Measurements from ENCODE around the gene MOB3A.

Gene MOB3A

DNA sequence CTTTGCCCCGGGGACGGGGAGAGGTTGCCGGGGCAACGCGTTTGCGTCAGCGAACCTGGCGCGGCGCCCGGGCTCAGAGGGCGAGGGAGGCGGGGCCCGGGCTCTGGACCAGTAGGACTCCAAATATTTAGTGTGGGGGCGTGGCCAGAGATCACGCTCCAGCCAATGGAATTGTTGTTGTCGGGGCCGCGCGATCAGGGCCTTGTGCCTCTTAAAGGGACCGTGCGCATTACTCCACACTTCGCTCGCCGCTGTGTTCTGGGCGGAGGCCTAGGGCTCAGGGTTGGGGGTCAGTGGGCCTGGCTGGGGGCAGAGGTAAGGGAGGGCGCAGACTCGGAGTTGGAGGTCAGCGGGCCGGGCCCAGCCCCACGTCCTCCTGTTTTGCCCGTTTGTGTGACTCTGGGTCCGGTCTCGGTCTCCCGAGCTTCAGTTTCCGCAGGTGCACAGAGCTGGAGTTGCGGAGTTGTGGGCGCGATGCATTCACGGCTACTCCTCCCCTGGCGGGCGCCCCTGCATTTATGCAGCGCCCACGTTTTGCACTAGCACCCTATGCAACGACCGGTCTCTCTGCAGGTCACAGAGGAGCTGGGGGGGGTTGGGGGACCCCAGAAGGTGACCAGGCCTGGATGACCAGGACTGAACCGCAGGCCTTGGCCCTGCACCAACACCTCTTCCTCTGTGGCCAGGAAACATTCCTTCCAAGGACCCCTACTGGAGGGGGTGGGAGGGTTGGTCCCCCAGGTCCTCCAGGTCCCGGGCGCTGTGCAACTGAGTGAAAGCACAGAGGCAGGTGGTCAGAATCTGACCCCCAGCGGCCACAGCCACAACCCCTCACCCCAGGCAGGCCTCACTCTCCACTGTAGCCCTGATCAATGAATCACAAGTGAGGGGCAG lies 34.4 kb downstream of the MOB3A start:
- peak; percentile 96 for FAIRE-seq
- peak; percentile 95 for DNase-seq (ENCODE audit: insufficient read length, low spot score)

- FAIRE-seq, result peak; percentile 54
- DNase-seq (ENCODE audit: insufficient read length, low spot score), result no peak
Observed at GRCh38 chr19:2060884-2061494, 35.1 kb downstream of the MOB3A start.

GRCh38 chr19:2059422-2060201 lies 36.5 kb downstream of the MOB3A start:
- FAIRE-seq (no peak), DNase-seq (ENCODE audit: insufficient read length, low spot score) (no peak)

DNA sequence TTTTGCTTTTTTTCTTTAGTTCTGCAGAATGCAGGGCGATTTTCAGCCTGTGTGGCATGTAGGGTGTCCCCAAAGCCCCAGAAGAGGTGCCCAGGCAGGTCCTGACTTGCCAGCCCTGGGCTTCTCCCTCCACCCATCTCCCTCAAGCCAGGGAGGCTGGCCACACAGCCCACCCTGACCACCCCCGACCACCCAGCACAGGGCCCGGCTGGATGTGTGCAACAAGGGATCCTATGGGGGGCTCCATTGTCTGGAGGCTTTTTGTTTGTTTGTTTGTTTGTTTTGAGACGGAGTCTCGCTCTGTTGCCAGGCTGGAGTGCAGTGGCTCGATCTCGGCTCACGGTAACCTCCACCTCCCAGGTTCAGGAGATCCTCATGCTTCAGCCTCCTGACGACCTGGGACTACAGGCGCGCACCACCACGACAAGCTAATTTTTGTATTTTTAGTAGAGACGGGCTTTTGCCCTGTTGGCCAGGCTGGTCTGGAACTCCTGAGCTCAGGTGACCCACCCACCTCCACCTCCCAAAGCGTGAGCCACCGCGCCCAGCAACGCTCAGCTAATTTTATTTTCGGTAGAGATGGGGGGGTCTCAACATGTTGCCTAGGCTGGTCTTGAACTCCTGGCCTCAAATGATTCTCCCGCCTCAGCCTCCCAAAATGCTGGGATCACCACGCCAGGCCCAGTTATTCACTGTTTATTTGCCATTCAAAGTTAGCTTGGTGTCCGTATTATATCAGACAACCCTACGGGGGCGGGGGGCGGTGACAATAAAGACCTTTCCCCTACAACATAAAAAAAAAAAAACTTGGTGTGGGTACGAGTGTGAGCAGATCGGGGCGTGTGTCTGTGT lies 37.3 kb downstream of the MOB3A start:
- no peak for FAIRE-seq
- no peak for DNase-seq (ENCODE audit: insufficient read length, low spot score)

- DNase-seq (ENCODE audit: insufficient read length, low spot score) (no peak), FAIRE-seq (no peak)
Observed at GRCh38 chr19:2057484-2058469, 38.3 kb downstream of the MOB3A start.

DNA sequence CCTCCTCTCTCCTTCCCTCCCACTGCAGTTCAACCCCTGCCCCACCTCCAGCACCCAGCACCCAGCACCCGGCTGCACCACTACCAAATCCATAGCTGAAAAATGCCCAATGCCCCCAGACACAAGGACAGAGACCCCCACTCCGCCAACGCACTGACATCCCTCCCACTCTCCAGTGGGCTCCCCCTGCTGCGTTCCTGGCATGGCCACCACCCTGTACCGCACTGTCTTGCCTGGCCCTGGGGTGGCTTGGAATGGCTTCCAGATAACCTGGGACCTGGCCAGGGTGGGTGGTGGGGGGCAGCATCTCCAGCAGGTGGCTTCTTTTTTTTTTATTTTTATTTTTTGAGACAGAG lies 39.3 kb downstream of the MOB3A start:
- FAIRE-seq, result no peak

GRCh38 chr19:2055931-2056836 lies 39.9 kb downstream of the MOB3A start:
- DNase-seq (ENCODE audit: insufficient read length, low spot score), result no peak
- peak; percentile 73 for FAIRE-seq

More for the DNA sequence above, 39.3 kb downstream of the MOB3A start:
- no peak for DNase-seq (ENCODE audit: insufficient read length, low spot score)

DNA sequence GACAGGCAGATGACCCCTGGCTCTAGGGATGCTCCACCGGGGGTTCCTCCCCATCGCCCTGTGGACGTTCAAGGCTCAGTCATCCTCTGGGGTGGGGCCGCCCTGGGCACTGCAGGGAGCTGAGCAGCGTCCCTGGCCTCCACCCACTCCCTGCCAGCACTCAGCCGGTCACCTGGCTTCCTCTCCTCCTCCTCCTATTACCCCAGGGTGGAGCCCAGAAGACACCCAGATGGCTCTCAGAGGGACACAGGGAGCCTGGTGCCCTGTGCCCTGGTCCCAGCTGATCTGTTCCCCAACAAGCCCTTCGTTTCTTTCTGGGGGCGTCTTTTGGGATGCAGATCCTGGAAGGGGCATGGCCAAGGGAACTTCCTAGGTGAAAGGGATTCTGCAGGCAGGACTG lies 41.4 kb downstream of the MOB3A start:
- no peak for FAIRE-seq
- DNase-seq (ENCODE audit: insufficient read length, low spot score), result no peak

GRCh38 chr19:2053601-2054389 lies 42.3 kb downstream of the MOB3A start:
- no peak for DNase-seq (ENCODE audit: insufficient read length, low spot score)
- no peak for FAIRE-seq

DNA sequence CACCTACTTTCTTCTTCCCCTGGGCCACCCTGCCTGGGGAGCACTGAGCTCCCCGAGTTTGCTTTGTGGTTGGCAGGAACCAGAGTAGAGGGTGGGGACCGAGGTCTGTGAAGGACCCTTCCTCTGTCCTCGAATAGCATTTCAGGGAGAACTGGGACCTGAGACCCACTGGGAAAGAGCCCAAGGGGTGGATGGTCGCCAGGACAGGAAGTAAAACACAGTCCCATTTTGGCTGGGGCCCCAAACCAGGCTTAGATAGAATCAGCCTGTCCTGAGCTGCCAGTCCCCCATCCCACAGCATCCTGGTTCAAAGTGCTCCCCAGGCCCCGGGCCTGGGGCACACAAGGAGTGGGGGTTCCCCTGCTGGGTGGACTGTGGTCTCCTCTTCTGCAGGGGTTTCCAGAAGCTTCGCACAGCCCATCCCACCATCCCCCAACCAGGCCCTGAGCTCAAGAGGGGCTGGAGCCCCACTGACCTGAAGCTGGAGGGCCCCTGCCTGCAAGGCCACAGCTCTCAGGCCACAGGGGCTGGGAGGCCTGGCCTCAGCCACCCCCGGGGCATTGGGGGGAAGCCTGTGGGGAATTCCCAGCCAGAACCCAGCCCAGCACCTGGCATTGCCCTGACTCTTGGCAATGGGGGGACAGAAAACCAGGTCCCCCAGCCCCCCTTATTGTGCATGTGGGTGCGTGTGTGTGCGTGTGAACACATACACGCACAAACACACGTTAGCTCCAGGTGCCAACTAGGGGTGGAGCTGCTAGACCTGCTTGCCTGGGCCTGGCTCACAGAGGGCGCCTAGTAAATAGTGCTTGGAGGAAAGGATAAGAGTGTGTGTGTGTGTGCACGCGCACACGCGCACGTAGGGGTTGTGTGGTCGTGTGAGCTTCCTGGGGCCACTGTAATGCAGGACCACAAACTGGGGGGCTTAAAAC lies 44.1 kb downstream of the MOB3A start:
- no peak for DNase-seq (ENCODE audit: insufficient read length, low spot score)
- peak; percentile 84 for FAIRE-seq

DNA sequence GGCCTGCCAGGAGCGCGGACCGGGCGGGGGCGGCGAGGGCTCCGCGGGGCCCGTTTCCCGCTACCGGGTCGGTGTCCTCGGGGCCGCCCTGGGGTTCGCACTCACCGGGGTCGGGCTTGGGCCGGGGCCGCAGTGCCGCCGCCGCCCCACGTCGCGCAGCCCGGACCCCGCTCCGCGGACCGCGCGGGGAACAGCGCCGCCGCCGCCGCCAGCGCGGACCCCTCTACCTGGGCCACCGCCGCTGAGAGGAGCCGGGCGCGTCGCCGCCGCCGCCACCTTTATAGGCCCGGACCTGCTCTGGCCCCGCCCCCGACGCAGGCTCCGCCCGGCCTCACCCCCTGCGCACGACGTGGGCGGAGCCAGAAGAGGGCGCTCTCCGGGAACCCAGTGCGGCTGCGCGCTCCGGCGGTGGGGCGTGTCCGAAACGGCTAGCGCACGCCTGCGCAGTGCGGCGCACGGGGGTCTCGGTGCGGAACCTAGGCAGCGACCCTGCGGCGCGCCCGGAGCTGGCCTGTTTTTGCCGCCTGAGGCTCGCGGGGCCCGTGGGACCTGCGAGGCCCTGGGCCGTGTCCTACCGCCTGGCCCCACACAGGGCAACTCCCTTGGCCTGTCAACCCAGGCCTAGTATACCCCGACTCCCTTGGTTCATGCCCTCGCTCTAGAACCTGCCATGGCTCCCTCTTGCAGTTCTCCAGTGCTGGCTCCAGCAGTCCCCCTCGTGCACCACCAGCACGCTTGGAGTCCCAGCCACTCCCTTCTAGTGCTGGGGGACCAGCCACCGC lies 44.9 kb downstream of the MOB3A start, which contains the start of gene MKNK2:
Gene MKNK2 (minus strand): TSS at position 254 of the 782 bp plus-strand sequence. CDS start 393 bp downstream, outside the sequence.
- FAIRE-seq, result peak; percentile 94
- DNase-seq (ENCODE audit: insufficient read length, low spot score), result peak; percentile 88

GRCh38 chr19:2050349-2050990 lies 45.7 kb downstream of the MOB3A start:
- no peak for DNase-seq (ENCODE audit: insufficient read length, low spot score)
- FAIRE-seq, result no peak

GRCh38 chr19:2049741-2050348 lies 46.3 kb downstream of the MOB3A start:
- DNase-seq (ENCODE audit: insufficient read length, low spot score), result peak; percentile 73
- peak; percentile 92 for FAIRE-seq

- FAIRE-seq, result no peak
- no peak for DNase-seq (ENCODE audit: insufficient read length, low spot score)
Observed at GRCh38 chr19:2048959-2049740, 47.0 kb downstream of the MOB3A start.
